ENCODE measurements around the gene NPTN. TPM values are rescaled to one million over a fixed set of nuclear protein-coding genes. Genes with fewer than 3 reads are reported as not detected.

NPTN gene
- total and polyA plus RNA-seq, 2 of the 13 experiments (the other 11 are each of a cell fraction or from before 2014, with no cell fraction given): 78.0 to 110 TPM

DNA sequence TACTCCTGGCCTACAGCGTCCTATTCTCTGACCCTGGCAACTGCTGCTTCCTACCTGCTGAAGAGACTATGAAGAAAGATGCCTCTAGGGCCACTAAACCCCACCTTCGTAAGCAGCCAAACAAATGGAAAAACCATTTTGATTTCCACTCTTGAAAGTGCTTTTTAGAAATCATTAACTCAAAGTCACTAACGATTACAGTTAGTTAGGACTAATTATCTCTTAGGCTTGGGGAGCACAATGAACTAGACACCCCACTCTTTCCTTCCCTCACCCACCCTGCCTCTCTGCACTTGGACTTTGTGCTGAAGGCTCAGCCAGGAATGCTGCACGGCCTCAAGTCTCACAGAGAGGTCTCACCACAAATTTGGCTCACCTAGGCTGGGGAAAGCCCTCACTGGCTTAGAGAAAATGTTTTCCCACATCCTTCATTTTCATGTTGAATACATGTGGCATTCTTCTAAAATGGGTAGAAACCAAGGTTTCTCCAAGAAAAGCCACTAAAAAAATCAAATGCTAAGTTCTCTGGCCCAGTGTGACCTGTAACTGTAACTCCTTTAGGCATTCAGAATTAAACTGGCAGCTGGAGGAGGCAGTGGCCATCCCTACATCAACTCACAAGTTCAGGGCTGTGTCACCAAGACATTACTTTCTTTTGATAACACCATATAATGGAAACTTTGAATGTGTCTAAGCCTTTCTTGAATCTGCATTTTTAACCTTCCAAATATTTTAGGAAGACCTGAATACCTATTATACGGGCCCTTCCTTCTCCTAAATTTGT lies 47.1 kb downstream of the NPTN start:
- FAIRE-seq (no peak), ATAC-seq (no peak), DNase-seq (ENCODE audit: low spot score) (no peak)
- no peak overlapping the region for H3K27ac ChIP-seq (ENCODE audit: extremely low read length, insufficient read depth, low read length)
- H3K79me2 ChIP-seq (ENCODE audit: insufficient read depth, low read length): no peaks in the 10 kb centered on the region
- in situ Hi-C loops (cut with HindIII; ENCODE audit: extremely low pct_ligation_motif_present, low pct_unique_long_range_greater_than_20kb) (no loop called here), intact Hi-C loops (cut with micrococcal nuclease; ENCODE audit: unreplicated experiment) (no loop called here)
- peaks cover 21 to 66% of the 10 kb centered on the region in 2 experiments; a peak in 4 of 5 replicates for H3K36me3 ChIP-seq (replicated peaks in 1 of 2; ENCODE audit: control insufficient read depth in 1 of 2, insufficient read depth in 2 of 2, low read length in 2 of 2)
- no peak overlapping the region for H2AFZ ChIP-seq (ENCODE audit: low read length)
- no peak for TF ChIP-seq ZNF883 (CRISPR knock-in tag; IDR thresholded peaks at IDR 0.05; ENCODE audit: not compliant biosample characterization)
- no peak for TF ChIP-seq UBTF (CRISPR knock-in tag; IDR thresholded peaks at IDR 0.05)
- TF ChIP-seq HNRNPLL (IDR thresholded peaks at IDR 0.05; ENCODE audit: low read depth, low read length, poor library complexity, severe bottlenecking): no peak
- no peak for TF ChIP-seq NRL (CRISPR knock-in tag; IDR thresholded peaks at IDR 0.05; ENCODE audit: borderline replicate concordance)
- no peak for TF ChIP-seq RARA (CRISPR knock-in tag; IDR thresholded peaks at IDR 0.05)
- no peak for TF ChIP-seq ZNF816 (CRISPR knock-in tag; IDR thresholded peaks at IDR 0.05; ENCODE audit: borderline replicate concordance)
- no peak for TF ChIP-seq GMEB1 (CRISPR knock-in tag; IDR thresholded peaks at IDR 0.05; ENCODE audit: borderline replicate concordance)
- TF ChIP-seq POLR2AphosphoS2 (IDR thresholded peaks at IDR 0.05; ENCODE audit: low read depth, low read length): no peak
- no peak overlapping the region for H3K9ac ChIP-seq (ENCODE audit: insufficient read depth, low read depth, low read length)
- POLR2A ChIA-PET: no interaction called here
- CTCF ChIA-PET (ENCODE audit: low intra/inter-chr PET ratio, low total read pairs): no interaction called here
- no peak overlapping the region for H3K4me3 ChIP-seq (replicated peaks in 1 of 3; ENCODE audit: insufficient read depth in 1 of 3, low read depth in 2 of 3, low read length in 3 of 3)
- BruUV-seq (replicated peaks): no TSS peak
- H4K20me1 ChIP-seq (ENCODE audit: insufficient read depth, low read length): no peaks in the 10 kb centered on the region
- H3K4me2 ChIP-seq (ENCODE audit: low read depth, low read length): no peak overlapping the region
- no peaks in the 10 kb centered on the region for H3K4me1 ChIP-seq (ENCODE audit: insufficient read depth, low read length)
- WGBS (ENCODE audit: low lambda C conversion rate): 94% methylated on average over 5 of the region's 5 CpGs
- H3K27me3 ChIP-seq (ENCODE audit: control insufficient read depth in 1 of 2, insufficient read depth in 2 of 2, low read length in 2 of 2): no peaks in the 10 kb centered on the region
- H3K9me3 ChIP-seq (ENCODE audit: low read length): no peaks in the 10 kb centered on the region

Measured in HepG2 (cell line).